DMS 273 treated with DMSO at 0.1 percent for 48 hours (cell line): ENCODE data around the gene NDUFB7.

Source experiments
- DNase-seq: peaks from one replicate; lab custom pipeline; 2025; lab: John Stamatoyannopoulos, UW

NDUFB7 gene

GRCh38 chr19:14520543-14520942, 51.3 kb downstream of the NDUFB7 start:
- no peak for DNase-seq

GRCh38 chr19:14519860-14520407, 51.9 kb downstream of the NDUFB7 start:
- no peak for DNase-seq

DNA sequence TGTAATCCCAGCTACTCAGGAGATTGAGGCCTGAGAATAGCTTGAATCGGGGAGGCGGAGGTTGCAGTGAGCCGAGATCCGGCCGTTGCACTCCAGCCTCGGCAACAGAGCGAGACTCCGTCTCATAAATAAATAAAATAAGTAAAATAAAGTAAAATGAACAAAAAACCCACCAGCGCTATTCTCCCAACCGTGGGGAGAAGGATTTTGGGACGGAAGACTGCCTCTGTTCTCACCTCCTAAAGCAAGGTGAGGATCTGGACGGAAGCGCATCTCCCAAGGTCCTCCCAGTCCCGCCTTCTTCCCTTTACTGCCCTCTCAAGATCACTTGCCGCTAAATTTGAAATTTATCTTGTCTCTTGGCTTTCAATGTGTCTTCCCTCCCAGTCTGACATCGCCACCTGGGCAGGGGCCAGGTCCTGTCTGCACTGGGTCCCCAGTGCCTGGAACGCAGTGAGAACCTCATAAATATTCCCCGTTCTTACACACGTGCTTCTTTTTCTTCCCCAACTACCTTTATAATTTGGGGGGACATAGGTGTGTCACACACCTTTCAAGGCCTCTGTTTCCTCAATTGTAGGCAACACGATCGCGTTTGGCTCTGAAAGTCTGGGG, 52.5 kb downstream of the NDUFB7 start:
- DNase-seq: no peak

DNA sequence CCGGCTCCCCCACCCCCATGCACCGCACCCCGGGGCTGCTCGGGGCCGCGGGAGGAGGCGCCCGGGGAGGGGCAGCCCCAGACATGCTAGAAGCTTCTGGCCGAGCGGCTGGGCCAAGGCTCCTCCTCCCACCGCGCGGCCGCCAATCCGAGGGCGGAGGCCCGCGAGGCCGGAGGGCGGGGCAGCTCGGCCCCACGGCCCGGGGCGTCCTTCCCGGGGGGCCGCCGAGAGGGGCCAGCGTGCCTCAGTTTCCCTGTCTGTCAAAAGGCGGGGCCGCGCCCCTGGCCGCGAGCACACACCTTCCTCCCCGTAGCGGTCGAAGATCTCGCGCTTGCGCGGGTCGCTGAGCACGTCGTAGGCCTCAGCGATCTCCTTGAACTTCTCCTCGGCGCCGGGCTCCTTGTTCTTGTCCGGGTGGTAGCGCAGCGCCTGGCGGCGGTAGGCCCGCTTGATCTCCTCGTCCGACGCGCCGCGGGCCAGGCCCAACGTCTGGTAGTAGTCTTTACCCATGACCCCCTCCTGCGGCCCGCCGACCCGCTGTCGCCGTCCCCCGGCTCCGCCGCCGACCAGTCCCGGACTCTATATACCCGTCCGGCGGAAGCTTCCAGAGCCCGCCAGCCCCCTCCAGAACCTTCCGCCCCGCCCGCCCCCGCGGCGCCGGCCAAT, 53.9 kb downstream of the NDUFB7 start, which contains the start of gene DNAJB1:
TSS of gene DNAJB1 (minus strand) at position 558 of the 666 bp plus-strand sequence. CDS start at position 510, 48 bp downstream.
- DNase-seq: no peak

DNA sequence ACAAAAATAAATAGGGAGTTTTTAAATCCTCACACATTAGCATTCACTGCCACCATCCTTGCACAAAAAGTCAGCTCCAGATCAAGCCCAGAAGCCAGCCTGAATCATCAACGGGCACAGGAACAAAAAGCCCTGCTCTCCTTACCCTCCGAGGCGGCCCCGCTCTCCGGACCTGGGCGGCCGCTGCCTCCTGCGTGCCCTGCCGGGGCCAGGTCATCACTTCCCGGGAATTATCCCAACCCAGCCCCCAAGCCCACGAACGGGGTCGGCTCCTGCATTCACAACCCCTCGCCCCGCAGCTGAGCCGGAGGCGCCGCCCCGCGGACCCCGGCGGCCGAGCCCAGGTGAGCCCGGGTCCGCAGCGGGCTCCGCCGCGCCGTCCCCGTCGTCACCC, 54.4 kb downstream of the NDUFB7 start:
- DNase-seq: no peak

GRCh38 chr19:14516746-14517438, 55.0 kb downstream of the NDUFB7 start:
- no peak for DNase-seq
